ENCODE results near the gene CCK.
A peak's percentile ranks its signal among the peaks of the same experiment; 100 is the strongest.

CCK gene

DNA sequence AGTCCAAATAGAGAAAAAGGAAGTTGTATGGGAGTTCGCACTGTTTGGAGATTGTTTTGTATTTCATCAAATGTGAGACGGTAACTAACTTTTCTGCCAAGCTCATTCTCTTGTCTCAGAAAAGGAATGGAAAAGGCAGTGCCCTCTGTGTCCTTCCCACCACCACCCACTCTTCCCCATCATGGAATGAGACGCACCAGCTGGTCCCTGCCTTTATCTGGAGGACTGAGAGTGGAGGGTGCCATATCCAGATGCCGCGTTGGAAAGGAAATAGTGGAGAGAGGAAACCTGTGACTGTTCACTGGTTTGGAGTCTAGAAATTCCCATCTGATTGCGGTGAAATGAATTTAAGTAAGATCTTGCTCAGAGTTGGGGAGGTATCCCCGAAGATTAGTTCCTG, 3.7 kb upstream of the CCK start:
- DNase-seq, result no peak

DNA sequence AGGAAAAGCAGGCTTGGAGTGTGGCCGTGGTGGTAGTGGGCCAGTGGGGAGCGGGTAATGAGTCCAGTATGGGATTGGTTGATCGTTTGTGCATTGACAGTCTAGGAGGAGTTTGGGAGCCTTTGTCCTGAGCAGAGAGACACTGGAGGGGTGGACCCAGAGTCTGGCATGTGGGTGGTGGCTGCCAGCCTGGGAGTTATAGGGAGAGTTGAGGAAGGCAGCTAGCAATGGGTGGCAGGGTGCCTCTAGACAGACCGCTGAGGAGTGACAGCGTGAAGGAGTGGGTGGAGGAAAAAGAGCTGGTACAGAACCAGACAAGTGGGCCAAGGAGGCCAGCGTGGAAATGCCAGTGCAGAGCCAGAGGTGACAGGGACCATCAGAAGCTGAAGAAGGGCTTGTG, 1.9 kb upstream of the CCK start:
- DNase-seq, result no peak

- DNase-seq, result no peak
Measured at GRCh38 chr3:42265059-42265991, 660 bp downstream of the CCK start.

GRCh38 chr3:42264399-42265058, 1.5 kb downstream of the CCK start:
- peak in 18 of 51 donors; percentile 6 to 60 (median 16) for DNase-seq

DNA sequence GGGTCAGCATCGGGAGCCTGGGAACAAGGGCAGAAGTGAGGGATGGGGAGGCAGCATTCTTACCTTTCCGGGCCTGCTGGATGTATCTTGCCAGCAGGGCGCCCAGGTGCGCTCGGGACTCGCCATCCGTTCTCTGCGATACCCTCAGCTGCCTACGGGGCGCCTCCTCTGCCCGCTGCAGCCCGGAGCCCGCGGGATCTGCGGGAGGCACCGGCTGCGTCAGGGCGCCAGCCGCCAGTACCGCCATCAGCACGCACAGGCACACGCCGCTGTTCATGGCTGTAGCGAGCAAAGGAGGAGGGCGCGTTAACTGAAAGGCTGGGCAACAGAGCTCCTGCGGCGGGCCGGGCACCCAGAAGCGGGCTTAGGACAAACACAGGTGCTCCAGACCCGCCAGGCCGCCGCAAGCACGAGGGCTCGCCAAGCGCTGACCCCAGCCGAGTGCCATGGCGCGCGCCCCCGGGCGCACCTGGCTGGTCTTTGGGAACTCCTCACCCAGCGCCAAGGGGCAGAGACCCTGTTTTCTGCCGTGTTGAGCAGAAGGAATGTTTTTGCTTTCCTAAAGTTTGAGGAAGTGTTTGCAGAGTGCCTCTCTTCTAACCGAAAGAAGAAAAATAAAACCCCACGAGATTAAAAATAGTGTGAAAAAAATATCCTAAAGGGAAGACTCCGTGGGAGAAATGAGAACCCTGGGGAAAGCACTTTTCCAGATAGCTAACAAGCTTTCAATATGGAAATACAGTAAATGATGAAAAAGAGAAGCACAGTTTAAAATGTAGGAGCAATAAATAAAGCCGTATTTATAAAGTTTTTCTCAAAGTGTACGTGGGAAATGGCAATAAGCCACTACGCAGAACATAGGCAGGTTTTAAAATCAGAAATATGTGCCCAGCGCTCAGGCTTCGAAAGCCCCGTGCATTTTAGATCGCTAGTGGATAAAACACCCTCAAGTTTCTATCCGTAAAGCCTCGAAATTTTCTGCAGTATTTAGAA, 2.3 kb downstream of the CCK start:
- no peak for DNase-seq

- DNase-seq, result no peak
Measured at GRCh38 chr3:42262525-42262924, 3.5 kb downstream of the CCK start.

DNA sequence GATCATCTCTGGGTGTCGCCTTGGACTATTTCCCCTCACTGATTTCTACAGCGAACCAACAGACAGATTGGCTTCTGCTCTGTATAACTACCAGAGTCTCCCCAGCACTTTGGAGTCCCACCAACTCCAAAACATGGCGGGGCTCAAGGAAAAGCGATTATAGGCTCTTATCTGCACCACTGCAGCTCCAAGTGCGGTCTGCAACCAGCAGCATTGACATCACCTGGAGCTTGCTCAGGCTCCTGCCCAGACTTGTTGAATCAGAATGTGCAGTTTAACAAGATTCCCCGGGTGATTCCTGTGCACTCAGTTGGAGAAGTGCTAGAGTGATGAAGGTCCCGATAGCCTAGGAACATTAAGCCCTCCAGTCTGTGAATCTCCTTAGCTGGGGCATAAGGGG, 9.0 kb downstream of the CCK start:
- DNase-seq, result no peak

GRCh38 chr3:42256135-42256819, 9.7 kb downstream of the CCK start:
- no peak for DNase-seq

- DNase-seq, result no peak
Measured at GRCh38 chr3:42254566-42254965, 11.4 kb downstream of the CCK start.

DNA sequence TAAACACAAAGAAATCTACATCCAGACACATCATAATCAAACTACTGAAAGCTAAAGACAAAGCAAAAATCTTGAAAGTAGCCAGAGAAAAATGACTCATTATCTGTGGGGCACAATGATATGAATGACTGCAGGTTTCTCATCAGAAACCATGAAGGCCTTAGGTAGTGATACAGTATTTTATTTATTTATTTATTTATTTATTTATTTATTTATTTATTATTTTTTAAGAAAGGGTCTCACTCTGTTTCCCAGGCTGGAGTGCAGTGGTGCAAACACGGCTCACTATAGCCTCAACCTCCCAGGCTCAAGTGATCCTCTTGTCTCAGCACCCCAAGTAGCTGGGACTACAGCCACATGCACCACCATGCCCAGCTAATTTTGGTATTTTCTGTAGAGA, 15.2 kb downstream of the CCK start:
- DNase-seq, result no peak

GRCh38 chr3:42247576-42248027, 18.4 kb downstream of the CCK start:
- DNase-seq, result peak in 26 of 51 donors; percentile 4 to 71 (median 32)

GRCh38 chr3:42246091-42246490, 19.9 kb downstream of the CCK start:
- no peak for DNase-seq

DNA sequence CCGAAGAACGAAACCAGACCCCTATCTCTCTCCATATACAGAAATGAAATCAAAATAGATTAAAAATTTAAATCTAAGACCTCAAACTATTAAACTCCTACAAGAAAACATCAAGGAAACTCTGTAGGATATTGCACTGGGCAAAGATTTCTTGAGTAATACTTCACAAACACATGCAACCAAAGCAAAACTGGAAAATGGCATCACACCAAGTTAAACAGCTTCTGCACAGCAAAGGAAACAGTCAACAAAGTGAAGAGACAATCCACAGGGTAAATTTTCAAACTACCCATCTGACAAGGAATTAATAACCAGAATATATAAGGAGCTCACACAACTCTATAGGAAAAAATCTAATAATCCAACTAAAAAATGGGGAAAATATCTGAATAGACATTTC, 29.4 kb downstream of the CCK start:
- DNase-seq, result no peak

- DNase-seq, result no peak
Measured at GRCh38 chr3:42235532-42235931, 30.5 kb downstream of the CCK start.

DNA sequence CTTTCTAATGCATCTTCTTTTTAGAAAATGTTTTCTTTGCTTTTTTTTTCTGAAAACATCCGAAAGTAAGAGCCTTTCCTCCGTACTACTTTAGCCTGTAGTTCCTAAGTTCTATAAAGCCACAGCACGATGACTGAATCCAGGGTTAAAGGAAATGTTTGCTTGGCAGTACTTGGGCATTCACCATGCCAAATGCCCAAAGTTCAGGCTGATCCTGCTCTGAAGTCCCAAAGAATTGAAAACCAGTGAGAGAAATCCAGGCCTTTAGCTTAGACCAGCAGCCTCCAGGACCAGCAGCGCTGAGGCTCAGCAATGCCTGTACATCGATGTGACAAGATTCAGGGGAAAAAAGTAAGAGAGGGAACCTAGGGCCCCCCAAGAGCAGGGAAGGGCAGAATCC, 35.1 kb downstream of the CCK start:
- DNase-seq, result no peak

- DNase-seq, result peak in 5 of 51 donors; percentile 15 to 45 (median 24)
Measured at GRCh38 chr3:42229942-42230688, 35.9 kb downstream of the CCK start.

DNA sequence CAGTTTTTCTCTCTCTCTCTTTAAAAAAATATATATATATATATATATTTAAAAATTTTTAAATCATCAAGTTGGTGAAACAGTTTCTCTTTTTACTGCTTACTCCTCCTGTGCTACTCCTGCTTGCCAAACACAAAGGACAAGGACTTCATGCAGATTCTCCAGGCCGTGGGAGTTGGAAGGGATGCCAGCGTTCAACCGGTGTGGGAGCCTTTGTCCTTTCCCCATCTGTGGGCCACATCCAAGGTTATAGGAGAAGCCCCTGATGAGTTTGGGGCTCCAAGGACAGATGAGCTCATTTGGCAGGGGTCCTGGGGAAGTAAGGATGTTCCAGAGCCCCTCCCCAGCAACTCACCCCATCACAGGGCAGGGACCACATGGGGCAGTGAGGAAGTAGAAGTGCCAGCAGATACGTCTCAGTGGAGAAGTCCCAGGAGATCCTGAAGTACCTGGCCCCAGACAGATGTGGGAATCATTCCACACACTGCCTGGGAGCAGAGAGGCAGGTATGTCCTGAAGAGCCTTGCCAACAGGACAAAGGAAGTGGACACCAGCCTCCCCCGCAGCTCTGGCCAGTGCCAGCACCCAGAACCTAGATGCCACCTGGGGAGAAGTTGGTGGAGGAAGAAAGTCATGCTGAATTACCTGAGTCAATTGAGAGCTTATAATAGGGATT, 36.6 kb downstream of the CCK start:
- DNase-seq, result no peak

GRCh38 chr3:42228796-42229195, 37.2 kb downstream of the CCK start:
- no peak for DNase-seq

All from hypothalamus (tissue), 51 donors.